Fibroblast of skin of back (primary cell): ENCODE data around the gene NT5C1A. TPM values are rescaled to one million over a fixed set of nuclear protein-coding genes. Genes with fewer than 3 reads are reported as not detected.

Source experiments
- DNase-seq: peaks from one replicate; pipeline ENCODE4 v3.0.0-alpha.2; 2013
- polyA plus RNA-seq, 2 experiments: library from polyadenylated mRNA; unstranded; fragments of 120-200 nt; gene quantifications; one replicate each; pipeline ENCODE4 v1.2.1, GENCODE V29; 2013; ENCODE audit not compliant: insufficient read length in 2 of 2

NT5C1A gene
- not detected for polyA plus RNA-seq (2013, experiment 1 of 2; ENCODE audit: insufficient read length)
- not detected for polyA plus RNA-seq (2013, experiment 2 of 2; ENCODE audit: insufficient read length)

DNA sequence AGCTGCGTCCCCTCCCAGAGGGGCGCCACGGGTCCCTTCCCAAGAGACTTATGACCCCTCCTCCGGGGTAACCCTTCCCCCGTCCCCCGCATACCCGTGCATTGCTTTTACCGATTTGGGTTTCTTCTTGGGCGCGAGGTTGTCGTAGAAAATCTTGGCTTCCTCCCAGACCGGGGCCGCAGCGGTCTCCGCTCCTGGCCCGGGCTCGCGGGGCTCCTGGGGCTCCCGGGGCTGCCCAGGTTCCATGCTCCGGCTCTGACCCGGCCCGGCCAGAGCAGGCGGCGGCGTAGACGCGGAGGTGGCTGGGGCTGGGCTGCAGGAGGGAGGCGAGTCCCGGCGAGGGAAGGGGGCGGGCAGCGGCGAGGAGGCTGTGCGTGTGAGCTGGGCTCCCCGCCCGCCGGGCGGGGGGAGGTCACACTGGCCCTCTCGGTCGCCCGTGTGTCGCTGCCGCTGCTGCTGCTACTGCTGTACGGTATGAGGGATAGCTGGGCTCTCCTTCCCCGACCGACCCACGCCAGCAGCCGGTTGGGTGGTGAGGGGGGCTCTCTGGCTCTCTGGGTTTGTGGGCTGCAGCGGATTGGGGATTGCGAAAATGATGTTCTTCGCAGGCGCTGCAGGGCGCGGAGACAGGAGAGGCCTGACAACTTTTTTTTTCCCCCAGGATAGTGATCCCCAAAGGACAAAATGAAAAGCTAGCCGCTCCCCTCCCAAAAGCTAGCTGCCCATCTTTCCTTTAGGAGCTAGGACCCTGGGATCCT is at the start of gene NT5C1A:
TSS of gene NT5C1A (minus strand) at position 315 of the 758 bp plus-strand sequence. CDS start at position 246, 69 bp downstream.
- no peak for DNase-seq

DNA sequence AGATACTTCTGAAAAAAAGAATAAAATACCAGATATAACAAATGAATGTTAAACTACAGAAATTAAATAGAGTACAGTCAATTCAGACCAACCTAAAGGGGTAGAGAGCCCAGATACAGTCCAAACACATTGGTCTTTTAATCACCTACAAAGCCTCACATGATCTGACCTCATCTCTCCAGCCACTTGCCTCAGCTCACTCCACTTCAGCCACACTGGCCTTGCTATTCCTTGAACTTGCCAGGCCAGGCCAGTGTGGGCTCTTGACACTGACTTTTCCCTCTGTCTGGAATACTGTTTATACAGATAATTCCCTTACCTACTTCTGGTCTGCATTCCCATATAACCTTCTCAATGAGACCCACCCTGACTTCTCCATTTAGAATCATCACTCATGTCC is 49.8 kb upstream of the NT5C1A start:
- DNase-seq, result no peak

DNA sequence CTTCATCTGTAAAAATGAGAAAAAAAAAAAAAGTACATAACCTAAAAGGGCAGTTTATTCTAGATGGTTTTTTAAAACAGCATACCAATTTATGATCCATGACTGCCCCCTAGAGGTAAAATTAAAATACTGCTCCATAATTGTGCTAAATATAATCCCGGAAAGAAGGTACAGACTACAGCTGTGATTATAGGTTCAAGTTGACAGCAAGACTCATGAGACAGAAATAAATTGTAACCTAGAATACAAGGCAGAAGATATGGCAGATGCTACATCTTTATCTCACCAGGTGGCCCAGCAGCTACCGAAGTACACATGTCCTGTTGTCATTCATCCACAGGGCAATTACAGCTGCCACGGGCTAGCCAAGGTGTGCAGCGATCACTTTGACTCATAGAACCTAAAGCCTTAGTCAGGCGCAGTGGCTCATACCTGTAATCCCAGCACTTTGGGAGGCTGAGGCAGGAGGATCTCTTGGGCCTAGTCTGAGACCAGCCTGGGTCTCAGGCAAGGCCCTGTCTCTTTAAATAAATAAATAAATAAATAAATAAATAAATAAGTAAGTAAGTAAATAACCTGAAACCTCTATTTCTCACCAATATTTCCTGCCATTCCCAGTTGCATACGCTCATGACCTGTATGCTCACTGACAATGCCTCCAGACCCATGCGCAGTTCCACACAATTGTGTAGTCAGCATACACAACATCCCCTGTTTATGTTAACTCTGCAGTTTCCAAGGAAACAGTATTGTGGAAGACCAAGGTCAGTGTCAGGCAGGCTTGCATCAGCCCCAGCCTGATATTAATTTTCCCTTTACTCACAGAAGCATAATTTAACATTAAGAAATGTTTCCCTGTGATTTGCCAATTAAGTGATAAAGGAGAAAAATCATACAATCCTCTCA is 48.4 kb upstream of the NT5C1A start:
- peak; percentile 65 for DNase-seq

DNA sequence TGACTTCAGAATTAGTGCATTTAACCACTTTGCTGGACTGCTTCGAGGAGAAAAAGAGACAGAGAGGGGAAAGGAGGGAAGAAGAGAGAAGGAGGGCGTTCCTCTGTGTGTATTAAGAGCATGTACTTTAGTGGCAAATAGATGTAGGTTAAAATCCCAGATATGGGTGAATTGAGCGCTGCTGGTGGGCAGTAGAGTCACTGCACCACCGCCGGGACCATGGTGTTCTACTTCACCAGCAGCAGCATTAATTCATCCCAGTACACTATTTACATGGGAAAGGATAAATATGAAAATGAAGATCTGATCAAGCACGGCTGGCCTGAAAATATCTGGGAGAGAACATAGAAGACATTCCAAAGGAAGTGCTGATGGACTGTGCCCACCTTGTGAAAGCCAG is 45.9 kb upstream of the NT5C1A start:
- no peak for DNase-seq

DNA sequence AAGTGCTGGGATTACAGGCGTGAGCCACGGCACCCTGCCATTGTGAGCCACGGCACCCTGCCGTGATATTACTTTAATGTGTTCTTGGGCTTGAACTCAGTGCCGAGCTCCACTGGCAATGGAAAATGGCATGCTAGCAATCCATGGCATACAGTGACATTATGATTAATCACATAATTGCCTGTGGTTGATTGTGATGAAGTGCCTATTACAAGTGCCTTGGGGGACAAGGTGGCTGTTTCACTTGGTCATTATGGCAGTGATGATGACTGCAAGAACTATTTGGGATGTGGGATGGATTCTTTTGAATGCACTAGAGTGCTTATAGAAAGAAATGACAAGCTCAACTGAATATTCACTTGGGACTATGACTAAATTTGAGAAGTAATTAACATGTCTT is 41.6 kb upstream of the NT5C1A start:
- DNase-seq, result no peak

DNA sequence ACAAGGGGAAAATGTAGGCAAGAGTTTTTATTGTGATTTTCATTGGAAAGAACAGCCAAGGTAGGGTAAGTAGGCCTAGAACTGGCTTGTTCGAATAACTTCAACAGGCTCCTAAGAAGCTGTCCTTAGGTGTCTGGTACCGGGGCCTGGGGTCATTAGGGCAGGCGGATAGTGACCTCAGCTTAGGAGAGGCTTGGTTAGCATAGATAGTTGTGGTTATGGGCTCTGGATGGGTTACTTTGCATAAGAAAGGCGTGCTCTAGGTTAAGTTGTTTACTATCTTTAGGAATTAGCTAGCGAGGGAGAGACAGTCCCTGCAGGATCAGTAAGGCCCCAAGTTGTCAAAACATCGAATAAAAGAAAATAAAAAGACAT is 40.0 kb upstream of the NT5C1A start:
- no peak for DNase-seq

DNA sequence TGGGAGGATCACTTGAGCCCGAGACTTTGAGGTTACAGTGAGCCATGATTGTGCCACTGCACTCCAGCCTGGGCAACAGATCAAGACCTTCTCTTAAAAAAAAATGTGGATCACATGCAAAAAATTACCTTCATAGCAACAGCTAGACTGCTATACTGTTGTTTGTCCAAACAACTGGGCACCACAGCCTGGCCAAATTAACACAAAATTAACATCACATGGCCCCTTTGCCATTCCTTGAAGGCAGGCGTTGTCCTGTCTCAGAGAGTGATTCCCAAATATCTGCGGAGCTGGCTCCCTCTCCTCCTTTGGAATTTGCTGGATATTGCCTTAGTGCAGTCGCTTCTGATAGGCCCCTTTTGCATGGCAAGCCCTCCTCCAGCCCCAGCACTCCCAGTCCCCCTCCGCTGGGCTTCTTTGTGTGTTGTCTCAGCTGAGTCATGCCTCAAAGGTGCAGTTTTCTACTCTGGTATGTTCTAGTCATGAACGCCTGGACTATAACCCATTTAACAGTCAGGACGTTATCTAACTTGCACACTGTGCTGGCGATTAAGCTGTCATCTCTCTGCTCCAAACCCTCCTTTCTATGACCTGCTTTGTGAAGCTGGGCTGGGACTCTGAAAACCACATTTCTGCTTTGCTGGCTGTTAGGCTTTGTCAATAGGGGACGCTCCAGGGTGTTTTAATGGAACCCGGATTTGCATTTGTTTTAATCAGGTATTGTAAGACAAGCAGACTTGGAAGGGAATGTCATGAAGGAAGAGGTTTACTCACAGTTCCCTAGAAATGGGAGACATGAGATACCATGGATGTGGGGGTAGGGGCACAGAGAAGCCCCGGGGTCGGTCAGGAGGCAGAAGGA is 39.4 kb upstream of the NT5C1A start:
- peak; percentile 39 for DNase-seq

DNA sequence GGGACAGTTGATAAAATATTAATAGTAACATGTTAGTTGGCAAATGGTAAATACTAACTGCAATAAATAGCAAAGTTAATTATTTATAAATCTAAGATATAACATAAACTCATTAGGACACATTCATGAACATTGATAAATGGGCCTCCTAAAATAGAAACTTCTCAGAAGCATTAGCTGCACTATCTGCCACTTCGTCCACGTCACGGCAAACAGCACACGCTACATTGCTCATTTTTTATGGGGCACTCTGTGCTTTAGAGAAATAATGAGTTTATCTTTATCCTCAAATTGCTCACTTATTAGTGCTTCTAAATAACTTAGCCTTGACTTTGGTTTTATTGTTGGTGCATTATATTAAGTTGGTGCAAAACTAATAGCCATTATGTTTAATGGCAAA is 35.6 kb upstream of the NT5C1A start:
- no peak for DNase-seq

DNA sequence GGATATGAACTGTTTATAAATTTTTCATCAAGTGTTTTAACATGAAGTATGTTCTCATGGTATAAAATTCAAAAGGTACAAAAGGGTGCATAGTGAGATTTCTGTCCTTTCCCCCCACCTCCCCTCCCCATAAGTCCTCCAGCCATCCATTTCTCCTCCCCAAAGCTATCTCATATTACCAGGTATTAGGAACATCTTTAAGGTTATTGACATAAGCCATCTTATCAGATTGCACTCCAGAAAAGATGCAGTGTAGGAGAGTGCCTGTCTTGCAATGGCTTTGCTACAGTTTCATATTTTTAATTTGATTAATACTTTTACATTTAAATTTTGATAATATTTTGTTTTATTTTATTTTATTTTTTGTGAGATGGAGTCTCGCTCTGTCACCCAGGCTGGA is 32.9 kb upstream of the NT5C1A start:
- DNase-seq, result no peak

DNA sequence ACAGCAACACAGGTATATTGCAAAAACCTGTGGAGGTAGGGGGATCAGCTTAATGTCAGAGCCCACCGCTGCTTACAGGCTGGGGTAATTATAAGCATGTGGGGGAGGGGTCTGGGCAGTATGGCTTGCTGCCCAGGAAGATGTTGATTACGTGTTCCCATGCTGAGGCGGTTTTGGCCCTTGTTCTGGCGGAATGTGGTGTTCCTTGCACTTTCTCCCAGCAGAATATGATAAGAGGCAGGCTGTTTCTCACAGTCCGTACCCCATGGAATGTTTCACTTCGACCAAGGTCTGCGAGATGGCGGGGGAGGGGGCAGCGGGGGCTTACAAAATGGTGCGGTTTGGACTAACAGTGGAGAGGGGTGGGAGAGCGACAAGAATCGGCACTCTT is 29.1 kb upstream of the NT5C1A start:
- DNase-seq, result peak; percentile 38

DNA sequence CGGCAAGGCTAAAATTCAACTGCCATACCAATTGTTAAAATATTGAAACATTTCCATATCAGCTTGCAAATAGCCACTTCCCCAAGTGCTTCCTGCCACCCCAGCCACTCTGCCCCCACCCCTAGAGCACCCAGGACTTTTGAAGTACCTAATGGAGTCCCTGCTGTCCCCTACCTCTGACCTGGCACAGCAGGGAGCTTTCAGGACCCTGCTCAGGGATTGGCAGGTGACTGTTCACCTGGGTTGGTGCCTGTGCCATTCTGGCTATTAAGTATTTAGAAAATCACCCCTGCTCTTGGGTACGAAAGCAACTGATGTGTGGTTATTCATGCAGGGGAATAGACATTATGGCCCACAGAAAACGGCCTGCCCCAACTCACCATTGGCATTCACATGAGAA is 28.4 kb upstream of the NT5C1A start:
- DNase-seq, result no peak

DNA sequence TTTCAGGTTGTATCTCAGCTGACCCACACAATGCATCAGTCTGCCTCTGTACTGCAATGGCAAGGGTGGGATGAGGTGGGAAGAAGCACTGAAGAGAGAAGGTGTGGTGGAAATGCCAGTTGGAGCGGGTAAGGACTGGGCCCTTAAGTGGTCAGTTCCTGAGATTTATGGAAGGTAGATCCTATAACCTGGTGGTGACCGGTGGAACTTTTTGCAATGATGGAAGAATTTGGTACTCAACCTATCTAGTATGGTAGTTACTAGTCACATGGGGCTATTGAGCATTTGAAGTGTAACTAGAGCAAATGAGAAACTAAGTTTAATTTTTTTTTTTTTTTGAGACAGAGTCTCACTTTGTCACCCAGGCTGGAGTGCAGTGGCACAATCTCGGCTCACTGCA is 27.5 kb upstream of the NT5C1A start:
- DNase-seq, result no peak

DNA sequence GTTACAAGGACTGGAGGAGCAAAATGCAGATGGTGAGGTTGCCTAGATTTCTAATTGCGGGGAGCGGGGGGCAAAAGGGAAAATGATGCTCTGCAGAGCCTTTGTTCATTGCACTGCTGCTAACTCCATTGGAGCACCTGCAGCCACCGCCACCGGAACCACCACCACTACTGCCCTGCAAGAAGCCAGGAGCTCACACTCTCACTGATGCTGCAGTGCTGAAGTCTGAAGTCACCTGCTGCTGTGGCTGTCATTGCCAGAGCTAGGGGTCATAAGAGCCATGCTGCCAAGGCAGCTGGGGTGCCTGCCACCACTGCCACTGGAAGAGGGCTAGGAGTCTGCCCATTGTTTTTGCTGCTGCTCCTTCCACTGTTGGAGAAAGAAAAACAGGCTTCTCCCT is 26.7 kb upstream of the NT5C1A start:
- DNase-seq, result no peak

DNA sequence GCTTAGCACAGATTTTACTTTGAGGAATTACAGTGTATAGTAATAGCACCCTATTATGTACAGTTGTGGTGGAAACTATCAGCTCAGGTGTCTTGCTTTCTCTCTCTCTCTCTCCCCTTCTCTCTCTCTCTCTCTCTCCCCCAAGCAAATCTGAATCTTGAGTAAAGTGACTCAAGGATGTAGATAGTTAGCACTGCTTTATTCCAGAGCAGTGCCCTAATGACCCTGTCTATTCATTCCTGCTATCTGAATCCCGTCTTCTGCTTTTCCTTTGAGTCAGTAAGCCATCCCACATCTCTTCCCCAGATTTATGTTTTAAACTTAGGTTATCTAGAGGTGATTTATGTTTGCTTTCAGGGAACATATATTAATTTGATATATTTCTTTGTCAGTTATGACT is 24.5 kb upstream of the NT5C1A start:
- no peak for DNase-seq

DNA sequence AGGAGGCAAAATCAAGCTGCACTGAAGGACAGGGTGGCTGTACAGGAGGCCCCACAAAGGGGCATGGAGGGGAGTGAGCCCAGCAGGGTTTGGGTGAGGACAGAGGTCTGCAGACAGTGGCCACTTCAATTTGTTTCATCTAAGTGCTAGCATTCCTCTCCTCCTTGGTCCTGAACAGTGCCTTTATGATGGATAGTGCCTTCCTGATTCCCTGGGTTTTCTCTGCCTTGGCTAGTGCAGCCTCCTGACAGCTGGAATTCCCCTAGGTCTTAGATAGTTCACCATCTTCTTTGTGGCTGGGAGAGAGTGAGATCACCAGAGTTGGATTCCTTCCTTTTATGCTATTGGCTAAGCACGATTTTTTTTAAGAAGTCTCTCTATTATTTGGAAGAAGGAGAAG is 23.1 kb upstream of the NT5C1A start:
- DNase-seq, result no peak

DNA sequence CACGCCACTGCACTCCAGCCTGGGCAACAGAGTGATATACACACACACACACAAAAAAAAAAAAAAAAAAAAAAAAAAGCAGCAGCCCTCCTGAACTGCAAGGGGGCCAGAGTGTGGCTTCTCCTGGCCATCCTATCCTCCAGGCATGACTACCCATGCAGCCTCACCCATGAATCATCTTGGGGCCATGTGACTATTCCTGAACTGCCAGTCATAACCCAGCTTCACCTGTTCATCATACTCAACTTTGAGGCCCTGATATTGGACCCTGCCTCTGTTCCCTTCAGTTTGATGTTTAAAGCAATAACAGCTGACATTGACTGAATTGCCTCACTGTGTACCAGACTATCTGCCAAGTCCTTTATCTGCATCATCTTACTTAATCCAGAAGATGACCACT is 22.1 kb upstream of the NT5C1A start:
- DNase-seq, result no peak

DNA sequence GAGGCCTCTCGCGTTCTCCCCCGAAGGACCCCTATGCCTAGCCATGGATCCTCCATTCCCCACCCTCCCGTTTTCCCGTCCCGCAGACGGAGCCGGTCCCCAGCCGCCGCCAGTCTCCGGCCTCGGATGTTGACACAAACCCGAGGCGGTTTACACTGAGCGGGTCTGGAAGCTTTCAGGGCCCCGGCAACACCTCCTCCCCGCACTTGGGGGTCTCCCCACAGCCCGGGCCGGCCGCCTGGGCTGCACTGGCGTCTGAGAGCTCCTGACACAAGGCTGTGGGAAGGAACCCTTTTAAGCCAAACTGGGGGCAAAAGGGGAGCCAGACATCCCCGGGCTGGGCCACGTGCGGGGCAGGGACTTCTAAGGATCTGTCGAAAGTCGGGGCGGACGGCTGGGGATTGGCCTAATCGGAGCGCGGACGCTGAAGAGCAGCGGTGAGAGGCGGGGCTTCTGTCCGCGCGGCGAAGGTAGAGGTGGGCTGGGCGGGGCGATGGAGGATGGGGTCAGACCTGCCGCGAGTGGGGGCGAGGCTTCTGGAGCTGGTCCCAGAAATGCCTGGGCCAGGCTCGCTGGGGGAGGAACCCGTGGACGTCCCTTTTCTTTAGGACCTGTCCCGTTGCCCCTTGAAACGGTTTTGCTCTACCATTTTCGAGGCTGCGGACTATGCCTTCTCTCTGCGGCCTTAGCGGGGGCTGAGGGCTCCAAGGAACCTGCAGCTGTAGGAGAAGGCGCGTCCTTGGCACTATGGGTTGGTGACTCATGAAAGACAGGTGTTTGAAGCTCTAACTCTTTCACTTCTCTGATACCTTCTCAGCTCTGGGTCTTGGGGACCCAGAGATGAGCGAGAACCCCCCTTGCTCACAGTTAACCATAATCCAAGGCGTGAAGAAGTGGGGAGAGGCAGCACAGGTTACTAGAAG is 20.5 kb upstream of the NT5C1A start:
- no peak for DNase-seq

DNA sequence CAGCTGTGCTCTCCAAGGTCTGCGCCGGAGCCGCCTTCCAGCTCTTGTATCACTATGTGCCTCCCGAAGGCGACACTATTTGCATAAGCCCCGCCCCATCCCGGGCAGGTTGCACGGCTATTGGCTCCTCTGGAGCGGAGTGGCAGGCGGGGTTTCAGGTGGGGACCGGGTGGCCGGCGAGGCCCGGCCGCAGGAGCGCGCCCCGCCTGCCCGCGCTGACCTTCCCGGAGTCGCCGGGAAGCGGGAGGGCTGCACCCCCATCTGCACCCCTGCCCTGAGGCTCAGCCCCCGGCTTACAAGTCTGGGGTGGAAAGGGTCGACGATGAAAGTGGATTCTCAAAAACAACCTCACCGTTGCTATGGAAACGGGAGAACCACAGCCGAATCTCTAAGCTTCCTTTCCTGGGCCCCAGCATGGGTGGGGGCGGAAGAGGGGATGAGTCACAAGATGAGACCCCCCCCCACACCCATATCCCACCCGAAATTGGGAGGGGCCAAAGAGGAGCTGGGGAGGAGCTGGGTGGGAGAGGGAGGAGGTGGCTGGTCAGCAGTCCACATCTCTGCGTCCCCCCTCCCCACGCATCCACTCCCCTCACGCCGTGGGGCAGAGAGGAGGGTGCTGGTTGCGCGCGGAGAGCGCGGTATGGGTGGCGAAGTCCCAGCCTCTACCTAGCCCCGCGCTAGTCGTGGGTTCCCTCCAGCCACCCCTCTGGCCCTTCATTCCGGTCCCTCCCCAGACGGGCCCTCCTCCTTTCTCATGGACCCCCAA is 19.7 kb upstream of the NT5C1A start, which contains the start of gene HPCAL4:
TSS of gene HPCAL4 (minus strand) at position 51 of the 769 bp plus-strand sequence. CDS start 6,830 bp downstream, outside the sequence.
- peak; percentile 85 for DNase-seq

DNA sequence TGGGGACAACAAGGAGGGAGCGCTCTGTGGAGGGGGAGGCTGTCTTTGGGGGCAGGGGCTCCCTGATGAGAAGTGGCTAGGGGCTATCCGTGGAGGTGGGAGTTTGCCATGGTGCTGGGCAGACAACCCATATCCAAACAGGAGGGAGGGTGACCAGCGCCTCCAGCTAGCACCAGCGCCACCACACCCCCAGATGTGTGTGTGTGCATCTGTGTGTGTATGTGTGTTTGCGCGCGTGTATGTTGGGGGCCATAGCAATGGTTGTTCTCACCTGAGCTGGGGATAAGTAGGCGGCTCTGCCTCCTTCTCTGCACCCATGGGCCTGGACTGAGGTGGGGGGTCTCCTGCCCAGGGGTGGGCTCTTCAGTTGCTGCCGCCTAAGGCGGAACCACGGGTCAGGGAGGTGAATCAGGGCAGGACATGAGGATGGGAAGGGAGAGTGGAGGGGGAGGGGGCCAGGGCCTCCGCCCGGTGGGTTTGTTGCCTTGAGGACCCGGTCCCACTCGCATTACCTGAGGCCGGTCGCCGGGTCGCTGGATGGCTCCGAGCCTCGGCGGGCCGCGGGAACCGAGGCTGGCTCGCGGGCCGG is 19.0 kb upstream of the NT5C1A start:
- DNase-seq, result no peak

DNA sequence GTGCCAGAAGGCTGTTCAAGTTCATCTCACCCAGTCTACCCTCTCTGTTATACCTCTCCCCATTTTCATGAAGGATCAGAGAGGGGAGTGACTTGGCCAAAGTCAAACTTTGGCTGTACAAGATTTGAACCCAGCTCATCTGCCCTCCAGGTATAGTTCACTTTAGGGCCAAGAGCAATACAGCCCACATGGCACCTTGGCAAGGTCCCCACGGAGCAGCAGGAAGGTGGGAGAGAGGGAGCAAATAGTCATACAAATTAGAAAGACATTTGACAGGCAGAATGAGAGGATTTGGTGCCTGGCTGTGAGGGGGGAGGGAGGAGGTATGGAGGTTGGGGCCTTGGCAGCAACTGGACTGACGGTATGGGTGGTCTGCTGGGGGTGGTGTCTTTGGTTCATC is 18.3 kb upstream of the NT5C1A start:
- DNase-seq, result no peak
